Erythroblast (primary cell): ENCODE data around the gene YBX1.

Experiments
- GATA1 ChIP-seq: IDR thresholded peaks from 2 replicates; pipeline ENCODE4 v1.6.1; 2011; ENCODE audit warnings: low read depth, mild to moderate bottlenecking, control low read depth, low read length, moderate library complexity
- POLR2A ChIP-seq: IDR thresholded peaks from 2 replicates; pipeline ENCODE4 v1.6.1; 2011; ENCODE audit warnings: mild to moderate bottlenecking, low read length

- TF ChIP-seq POLR2A (no peak), GATA1 (no peak)
Observed at GRCh38 chr1:42679364-42679983, 2.7 kb upstream of the YBX1 start.
